ENCODE results near the gene CEND1. TPM values are rescaled to one million over a fixed set of nuclear protein-coding genes. Genes with fewer than 3 reads are reported as not detected.

The CEND1 gene
- total and polyA plus RNA-seq, 2 of the 4 experiments (the other 2 are of a cell fraction): 0.90 to 4.0 TPM

GRCh38 chr11:813456-814096 lies 23.7 kb upstream of the CEND1 start:
- H3K4me2 ChIP-seq (ENCODE audit: low read depth, low read length): no peak overlapping the region
- peaks cover 38% of the 10 kb centered on the region for H4K20me1 ChIP-seq (ENCODE audit: insufficient read depth, low read length)
- H3K27me3 ChIP-seq (ENCODE audit: control insufficient read depth, insufficient read depth, low read length): no peaks in the 10 kb centered on the region
- CTCF ChIA-PET: no interaction called here
- WGBS, 2 experiments (ENCODE audit: extremely low coverage in 2 of 2, insufficient read length in 1 of 2): 70% methylated on average over 2 of the region's 9 CpGs; no CpG with 5 or more reads in 1 of the 2 experiments
- POLR2A ChIA-PET (ENCODE audit: unreplicated experiment): no interaction called here
- H3K36me3 ChIP-seq (ENCODE audit: control insufficient read depth, insufficient read depth, low read length): peaks cover 30% of the 10 kb centered on the region
- H3K18ac ChIP-seq (ENCODE audit: low read depth, low read length): no peak overlapping the region
- no peak for ATAC-seq (ENCODE audit: low read depth)
- in situ Hi-C loops (cut with MboI; ENCODE audit: low sequenced_read_pairs) (no loop called here), dilution Hi-C loops (cut with HindIII; ENCODE audit: low sequenced_read_pairs, unreplicated experiment) (no loop called here), intact Hi-C loops (cut with micrococcal nuclease) (no loop called here)
- H4K91ac ChIP-seq (ENCODE audit: insufficient read depth, low read depth, low read length): no peak overlapping the region
- no peak for DNase-seq
- no peaks in the 10 kb centered on the region for H3K9me1 ChIP-seq (ENCODE audit: insufficient read depth, low read length)
- H3K9ac ChIP-seq (ENCODE audit: low read depth, low read length): no peak overlapping the region
- H2AK5ac ChIP-seq (ENCODE audit: low read depth, low read length): no peak overlapping the region
- H2AK9ac ChIP-seq (replicated peaks; ENCODE audit: low read depth, low read length, poor library complexity): no peak overlapping the region
- no peak overlapping the region for H3K27ac ChIP-seq (ENCODE audit: insufficient read depth, low read length)
- no peaks in the 10 kb centered on the region for H3K9me3 ChIP-seq (ENCODE audit: control insufficient read depth, insufficient read depth, low read length)
- H3K56ac ChIP-seq (ENCODE audit: extremely low read depth, insufficient read depth, low read length): no peak overlapping the region
- no peak overlapping the region for H2BK5ac ChIP-seq (ENCODE audit: low read depth, low read length, poor library complexity, severe bottlenecking)
- TF ChIP-seq, protein P1, sequence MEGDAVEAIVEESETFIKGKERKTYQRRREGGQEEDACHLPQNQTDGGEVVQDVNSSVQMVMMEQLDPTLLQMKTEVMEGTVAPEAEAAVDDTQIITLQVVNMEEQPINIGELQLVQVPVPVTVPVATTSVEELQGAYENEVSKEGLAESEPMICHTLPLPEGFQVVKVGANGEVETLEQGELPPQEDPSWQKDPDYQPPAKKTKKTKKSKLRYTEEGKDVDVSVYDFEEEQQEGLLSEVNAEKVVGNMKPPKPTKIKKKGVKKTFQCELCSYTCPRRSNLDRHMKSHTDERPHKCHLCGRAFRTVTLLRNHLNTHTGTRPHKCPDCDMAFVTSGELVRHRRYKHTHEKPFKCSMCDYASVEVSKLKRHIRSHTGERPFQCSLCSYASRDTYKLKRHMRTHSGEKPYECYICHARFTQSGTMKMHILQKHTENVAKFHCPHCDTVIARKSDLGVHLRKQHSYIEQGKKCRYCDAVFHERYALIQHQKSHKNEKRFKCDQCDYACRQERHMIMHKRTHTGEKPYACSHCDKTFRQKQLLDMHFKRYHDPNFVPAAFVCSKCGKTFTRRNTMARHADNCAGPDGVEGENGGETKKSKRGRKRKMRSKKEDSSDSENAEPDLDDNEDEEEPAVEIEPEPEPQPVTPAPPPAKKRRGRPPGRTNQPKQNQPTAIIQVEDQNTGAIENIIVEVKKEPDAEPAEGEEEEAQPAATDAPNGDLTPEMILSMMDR (conservative IDR thresholded peaks at IDR 0.05; ENCODE audit: low read depth, low read length): no peak
- peak; percentile 59 for TF ChIP-seq POLR2A (IDR thresholded peaks at IDR 0.05; ENCODE audit: low read depth, low read length)
- H4K5ac ChIP-seq (ENCODE audit: low read depth, low read length): no peak overlapping the region
- no peak overlapping the region for H3K14ac ChIP-seq (replicated peaks; ENCODE audit: low read depth, low read length)
- H3K23ac ChIP-seq (ENCODE audit: low read depth, low read length): no peak overlapping the region
- H4K8ac ChIP-seq (ENCODE audit: low read depth in 2 of 2, low read length in 2 of 2): no peak overlapping the region
- no peak overlapping the region for H2BK15ac ChIP-seq (ENCODE audit: low read depth, low read length)
- H3K4ac ChIP-seq (ENCODE audit: low read depth, low read length): no peak overlapping the region
- H3K4me3 ChIP-seq (ENCODE audit: insufficient read depth, low read depth, low read length): no peak overlapping the region
- no peak overlapping the region for H2BK120ac ChIP-seq (ENCODE audit: low read depth, low read length)
- no TSS peak for BruUV-seq (replicated peaks)
- peaks cover 7% of the 10 kb centered on the region for H3K4me1 ChIP-seq (ENCODE audit: control insufficient read depth, insufficient read depth, low read length)
- no peak overlapping the region for H2BK20ac ChIP-seq (ENCODE audit: low read depth, low read length)
- H3K79me1 ChIP-seq (ENCODE audit: low read depth in 1 of 2, low read length in 2 of 2): peaks cover 25 to 44% of the 10 kb centered on the region in 2 experiments
- peak overlapping the region; percentile 49 for H2AFZ ChIP-seq (replicated peaks; ENCODE audit: low read length, poor library complexity)

All from IMR-90 (cell line).